Neural cell (in vitro differentiated cells): ENCODE data around the gene CACNA2D1.
"Not testable (repeated sequence)": the region's sequence is repeated elsewhere in the genome, so short reads cannot be mapped to it uniquely, and the experiment has no call there.

Source experiments
- CTCF ChIP-seq: fragments of 450-650 bp; IDR thresholded peaks from 2 replicates; pipeline ENCODE4 v1.5.1; 2014; ENCODE audit warnings: antibody characterized with exemption, mild to moderate bottlenecking, moderate library complexity; ENCODE audit not compliant: poor library complexity, severe bottlenecking
- EP300 ChIP-seq: fragments of 450-650 bp; conservative IDR thresholded peaks from 2 replicates; pipeline ENCODE4 v1.6.1; 2014; ENCODE audit warnings: antibody characterized with exemption, mild to moderate bottlenecking, moderate library complexity; ENCODE audit not compliant: poor library complexity, severe bottlenecking
- EZH2 ChIP-seq: fragments of 200-600, 300-800 bp; shearing (Covaris generic), sonication (generic); IDR thresholded peaks from 2 replicates; pipeline ENCODE4 v1.6.1; 2014; ENCODE audit warnings: antibody characterized with exemption, low read length, borderline replicate concordance, mild to moderate bottlenecking; ENCODE audit not compliant: insufficient read depth, poor library complexity, severe bottlenecking
- MXI1 ChIP-seq: fragments of 450-650 bp; conservative IDR thresholded peaks from 2 replicates; pipeline ENCODE4 v1.6.1; 2014; ENCODE audit warnings: antibody characterized with exemption, mild to moderate bottlenecking; ENCODE audit not compliant: poor library complexity, severe bottlenecking
- POLR2AphosphoS5 ChIP-seq: IDR thresholded peaks from 2 replicates; pipeline ENCODE4 v1.6.1; 2012
- RAD21 ChIP-seq: fragments of 450-650 bp; conservative IDR thresholded peaks from 2 replicates; pipeline ENCODE4 v1.6.1; 2014; ENCODE audit warnings: antibody characterized with exemption, mild to moderate bottlenecking, moderate library complexity
- REST ChIP-seq: IDR thresholded peaks from 2 replicates; pipeline ENCODE4 v1.6.1; 2012; ENCODE audit warnings: borderline replicate concordance
- SMC3 ChIP-seq: fragments of 450-650 bp; conservative IDR thresholded peaks from 2 replicates; pipeline ENCODE4 v1.6.1; 2014; ENCODE audit warnings: antibody characterized with exemption, mild to moderate bottlenecking, moderate library complexity; ENCODE audit not compliant: poor library complexity
- TAF1 ChIP-seq: IDR thresholded peaks from 2 replicates; pipeline ENCODE4 v1.6.1; 2012; ENCODE audit warnings: low read depth

- not testable (repeated sequence) for TF ChIP-seq CTCF, REST, EZH2, SMC3, RAD21, POLR2AphosphoS5, EP300, MXI1, TAF1
These were observed 57.0 kb downstream of the CACNA2D1 start for GRCh38 chr7:82386571-82386970.
